Uterus (tissue), 4 donors: ENCODE measurements around the gene HYI. TPM values are rescaled to one million over a fixed set of nuclear protein-coding genes. Genes with fewer than 3 reads are reported as not detected.
A peak's percentile ranks its signal among the peaks of the same experiment; 100 is the strongest.

Source experiments
- DNase-seq, 2 donors: peaks; one replicate each; pipeline ENCODE4 v3.0.0-alpha.2; 2019 to 2020
- H3K27ac ChIP-seq, 2 donors: fragments of 200-600 bp; sonication (generic); 1 replicate in 1 of 2; 2 replicates in 1 of 2; pipeline ENCODE4 v1.5.1; 2016 to 2018
- H3K27me3 ChIP-seq, 2 donors: fragments of 200-600 bp; sonication (generic); one replicate each; pipeline ENCODE4 v1.5.1; 2018 to 2019; ENCODE audit warnings: control low read depth in 1 of 2
- H3K36me3 ChIP-seq, 2 donors: fragments of 200-600 bp; sonication (generic); one replicate each; pipeline ENCODE4 v1.5.1; 2019; ENCODE audit warnings: control low read depth in 1 of 2
- H3K4me1 ChIP-seq, 2 donors: fragments of 200-600 bp; sonication (generic); one replicate each; pipeline ENCODE4 v1.5.1; 2018 to 2019; ENCODE audit warnings: control low read depth in 1 of 2
- H3K4me3 ChIP-seq, 2 donors: fragments of 200-600 bp; sonication (generic); 1 replicate in 1 of 2; 2 replicates in 1 of 2; pipeline ENCODE4 v1.5.1; 2018 to 2019; ENCODE audit warnings: mild to moderate bottlenecking in 1 of 2
- H3K9me3 ChIP-seq, 2 donors: fragments of 200-600 bp; sonication (generic); one replicate each; pipeline ENCODE4 v1.5.1; 2019; ENCODE audit warnings: control low read depth in 1 of 2
- POLR2A ChIP-seq, 2 donors: fragments of 450-650 bp; IDR thresholded peaks; one replicate each; pipeline ENCODE4 v1.6.1; 2016; ENCODE audit warnings: antibody characterized with exemption in 2 of 2, mild to moderate bottlenecking in 1 of 2, moderate library complexity in 1 of 2
- intact Hi-C: fragments of 100-400 bp; cut with DNase I; formaldehyde crosslinking; loops from one replicate; pipeline ENCODE4 v1.15.1; 2023; ENCODE audit warnings: low total_unique reads
- total RNA-seq, 4 donors: library from RNA; depleted of rRNA in 3 of 4; stranded (reverse); fragments of >200 nt in 3 of 4; gene quantifications; one replicate each; pipeline versions ENCODE4 v1.1.0 to v1.2.4, GENCODE V29; 2014 to 2023
- TF ChIP-seq, protein P1 (sequence below), 4 experiments: fragments of 200-600 bp in 2 of 4; fragments of 450-650 bp in 2 of 4; sonication (generic) in 2 of 4; IDR thresholded peaks; one replicate each; pipeline ENCODE4 v1.5.1; 2016 to 2019; ENCODE audit warnings: antibody characterized with exemption in 4 of 4, mild to moderate bottlenecking in 2 of 4, moderate library complexity in 1 of 4
- donor health status: DM: yes; HTN: yes; CAD: no.

HYI gene
- total RNA-seq, 4 donors from 2014 or later, result 34.8 to 84.7 (median 70.5) TPM

DNA sequence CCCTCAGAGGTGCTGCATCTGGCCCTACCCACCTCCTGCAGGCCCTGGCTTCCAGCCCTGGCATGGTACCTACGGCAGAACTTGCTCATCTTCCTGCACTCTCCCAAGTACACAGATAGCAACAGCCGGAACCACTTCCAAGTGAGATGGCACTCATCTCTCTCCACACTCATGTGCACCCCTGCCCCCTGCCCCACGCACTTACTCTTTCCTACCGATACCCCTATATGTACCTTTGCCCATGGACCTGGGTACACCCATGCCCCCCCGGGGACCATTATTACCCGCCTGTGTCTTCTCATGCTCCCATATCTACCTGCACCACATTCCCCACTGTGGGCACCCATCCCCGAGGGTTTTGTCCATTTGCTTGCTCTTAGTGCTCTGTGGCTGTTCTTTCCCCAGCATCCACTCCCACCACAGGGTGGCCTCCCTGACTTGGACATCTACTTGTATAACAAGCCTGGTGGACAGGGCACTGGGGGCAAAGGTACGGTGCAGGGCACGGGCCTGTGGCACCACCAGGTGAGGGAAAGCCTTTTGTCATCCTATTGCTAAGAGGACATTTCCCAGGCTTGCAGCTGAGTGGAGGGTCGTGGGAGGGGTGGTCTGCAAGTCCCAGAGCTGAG, 14.7 kb downstream of the HYI start:
- DNase-seq, result peak; percentile 14 to 21
- TF ChIP-seq POLR2A (IDR thresholded peaks at IDR 0.05), result no peak
- TF ChIP-seq, protein P1, sequence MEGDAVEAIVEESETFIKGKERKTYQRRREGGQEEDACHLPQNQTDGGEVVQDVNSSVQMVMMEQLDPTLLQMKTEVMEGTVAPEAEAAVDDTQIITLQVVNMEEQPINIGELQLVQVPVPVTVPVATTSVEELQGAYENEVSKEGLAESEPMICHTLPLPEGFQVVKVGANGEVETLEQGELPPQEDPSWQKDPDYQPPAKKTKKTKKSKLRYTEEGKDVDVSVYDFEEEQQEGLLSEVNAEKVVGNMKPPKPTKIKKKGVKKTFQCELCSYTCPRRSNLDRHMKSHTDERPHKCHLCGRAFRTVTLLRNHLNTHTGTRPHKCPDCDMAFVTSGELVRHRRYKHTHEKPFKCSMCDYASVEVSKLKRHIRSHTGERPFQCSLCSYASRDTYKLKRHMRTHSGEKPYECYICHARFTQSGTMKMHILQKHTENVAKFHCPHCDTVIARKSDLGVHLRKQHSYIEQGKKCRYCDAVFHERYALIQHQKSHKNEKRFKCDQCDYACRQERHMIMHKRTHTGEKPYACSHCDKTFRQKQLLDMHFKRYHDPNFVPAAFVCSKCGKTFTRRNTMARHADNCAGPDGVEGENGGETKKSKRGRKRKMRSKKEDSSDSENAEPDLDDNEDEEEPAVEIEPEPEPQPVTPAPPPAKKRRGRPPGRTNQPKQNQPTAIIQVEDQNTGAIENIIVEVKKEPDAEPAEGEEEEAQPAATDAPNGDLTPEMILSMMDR (IDR thresholded peaks at IDR 0.05), result no peak
- Histone ChIP-seq H3K27me3 (no peaks in the 10 kb centered on the region), H3K4me3 (no peak overlapping the region), H3K36me3 (no peaks in the 10 kb centered on the region), H3K27ac (no peak overlapping the region), H3K4me1 (no peaks in the 10 kb centered on the region), H3K9me3 (no peaks in the 10 kb centered on the region)
- intact Hi-C loops, result no loop called here

DNA sequence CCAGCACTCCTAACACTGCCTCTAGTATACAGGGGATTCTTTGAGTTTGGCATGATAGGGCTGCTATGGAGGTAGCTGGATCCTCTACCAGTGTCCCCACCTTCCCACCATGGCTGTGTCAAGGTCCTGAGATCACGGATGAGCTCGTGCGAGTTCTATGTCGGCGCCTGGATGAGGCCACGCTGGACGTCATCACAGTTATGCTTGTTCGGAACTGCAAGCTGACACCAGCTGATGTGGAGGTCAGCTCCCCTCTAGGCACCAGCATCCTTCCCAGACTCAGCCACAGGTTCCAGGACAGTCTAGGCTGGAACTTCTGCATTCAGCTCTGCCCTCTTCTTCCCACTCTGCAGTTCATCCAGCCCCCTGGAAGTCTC, 15.2 kb downstream of the HYI start:
- Histone ChIP-seq H3K9me3 (no peaks in the 10 kb centered on the region), H3K27me3 (no peaks in the 10 kb centered on the region), H3K4me1 (no peaks in the 10 kb centered on the region), H3K4me3 (no peak overlapping the region), H3K36me3 (no peaks in the 10 kb centered on the region), H3K27ac (no peak overlapping the region)
- no peak for TF ChIP-seq POLR2A (IDR thresholded peaks at IDR 0.05)
- TF ChIP-seq, protein P1 (IDR thresholded peaks at IDR 0.05), result no peak
- intact Hi-C loops, result no loop called here
- peak in 1 of 2 donors; percentile 10 for DNase-seq

GRCh38 chr1:43438006-43438405, 15.7 kb downstream of the HYI start:
- no peak for TF ChIP-seq POLR2A (IDR thresholded peaks at IDR 0.05)
- H3K36me3 ChIP-seq, result no peaks in the 10 kb centered on the region

GRCh38 chr1:43437031-43437973, 16.4 kb downstream of the HYI start:
- DNase-seq, result peak; percentile 12 to 13
- no peak overlapping the region for H3K27ac ChIP-seq
- no peaks in the 10 kb centered on the region for H3K9me3 ChIP-seq
- no peak for TF ChIP-seq POLR2A (IDR thresholded peaks at IDR 0.05)
- TF ChIP-seq, protein P1 (IDR thresholded peaks at IDR 0.05), result no peak
- H3K4me1 ChIP-seq, result no peaks in the 10 kb centered on the region
- no peaks in the 10 kb centered on the region for H3K27me3 ChIP-seq
- intact Hi-C loops, result no loop called here
- H3K4me3 ChIP-seq, result no peak overlapping the region
- no peaks in the 10 kb centered on the region for H3K36me3 ChIP-seq

More at GRCh38 chr1:43438006-43438405, 15.7 kb downstream of the HYI start:
- intact Hi-C loops, result no loop called here
- Histone ChIP-seq H3K4me3 (no peak overlapping the region), H3K4me1 (no peaks in the 10 kb centered on the region), H3K27me3 (no peaks in the 10 kb centered on the region), H3K27ac (no peak overlapping the region), H3K9me3 (no peaks in the 10 kb centered on the region)
- peak in 1 of 2 donors; percentile 8 for DNase-seq

DNA sequence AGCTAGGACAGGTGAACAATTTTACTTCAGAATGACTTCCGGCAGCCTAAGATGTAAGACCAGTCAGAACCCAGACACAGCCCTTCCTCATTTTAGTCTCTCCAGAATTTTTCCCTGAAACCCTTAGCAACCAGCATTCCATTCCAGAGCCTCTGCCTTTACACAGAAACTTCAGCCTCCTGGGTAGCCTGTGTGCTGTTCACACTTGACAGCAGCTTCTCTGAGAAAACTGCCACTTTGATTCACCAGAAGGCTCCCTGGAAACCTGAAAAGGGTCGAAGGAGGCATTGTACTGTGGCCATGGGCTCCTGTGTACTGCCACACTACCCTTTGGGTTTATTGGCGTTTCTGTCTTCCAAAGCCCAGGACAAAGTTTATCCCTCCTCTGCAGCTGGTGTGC, 17.4 kb downstream of the HYI start:
- no peaks in the 10 kb centered on the region for H3K9me3 ChIP-seq
- H3K4me1 ChIP-seq, result no peaks in the 10 kb centered on the region
- intact Hi-C loops, result no loop called here
- no peaks in the 10 kb centered on the region for H3K36me3 ChIP-seq
- peak overlapping the region; percentile 69 to 79 for H3K27ac ChIP-seq
- peak in 1 of 2 donors; percentile 2 for DNase-seq
- no peaks in the 10 kb centered on the region for H3K27me3 ChIP-seq
- TF ChIP-seq, protein P1 (IDR thresholded peaks at IDR 0.05), result no peak
- no peak for TF ChIP-seq POLR2A (IDR thresholded peaks at IDR 0.05)
- no peak overlapping the region for H3K4me3 ChIP-seq
